HFFc6 (cell line): ENCODE results near the gene TIAM2. TPM values are rescaled to one million over a fixed set of nuclear protein-coding genes. Genes with fewer than 3 reads are reported as not detected.

Experiments used
- DNase-seq: peaks from one replicate; pipeline ENCODE4 v3.0.0-alpha.2; 2018
- H3K27ac Mint-ChIP-seq: 2 replicates; pipeline ENCODE4 v1.8.0; 2020; ENCODE audit warnings: mild to moderate bottlenecking, mixed read lengths
- H3K27me3 Mint-ChIP-seq: 2 replicates; pipeline ENCODE4 v1.8.0; 2021; ENCODE audit warnings: mild to moderate bottlenecking, moderate library complexity, mixed read lengths; ENCODE audit not compliant: insufficient read depth
- H3K36me3 Mint-ChIP-seq: 2 replicates; pipeline ENCODE4 v1.8.0; 2021; ENCODE audit warnings: low read depth, mixed read lengths
- H3K4me1 Mint-ChIP-seq: 2 replicates; pipeline ENCODE4 v1.8.0; 2020; ENCODE audit warnings: low read depth, mixed read lengths
- H3K4me3 Mint-ChIP-seq: 2 replicates; pipeline ENCODE4 v1.8.0; 2020; ENCODE audit warnings: mild to moderate bottlenecking, moderate library complexity, mixed read lengths
- H3K9me3 Mint-ChIP-seq: 2 replicates; pipeline ENCODE4 v1.8.0; 2020; ENCODE audit warnings: mild to moderate bottlenecking, mixed read lengths
- CTCF ChIP-seq: fragments of 200-600 bp; sonication (generic); IDR thresholded peaks from 2 replicates; pipeline ENCODE4 v1.5.0; 2021; ENCODE audit warnings: antibody characterized with exemption, mild to moderate bottlenecking
- total RNA-seq, 6 experiments: library from RNA; stranded (reverse); fragmentation: NEBNext Ultra II Directional; extraction: Animal tissue kit (Norgen Biotek cat#: 25700); gene quantifications; 2 replicates in 1 of 6; 3 replicates in 5 of 6; pipeline ENCODE4 v1.2.3, GENCODE V29; 2021

Gene TIAM2
- total RNA-seq, 6 experiments from 2014 or later: 7.2 to 11.2 (median 9.4) TPM

DNA sequence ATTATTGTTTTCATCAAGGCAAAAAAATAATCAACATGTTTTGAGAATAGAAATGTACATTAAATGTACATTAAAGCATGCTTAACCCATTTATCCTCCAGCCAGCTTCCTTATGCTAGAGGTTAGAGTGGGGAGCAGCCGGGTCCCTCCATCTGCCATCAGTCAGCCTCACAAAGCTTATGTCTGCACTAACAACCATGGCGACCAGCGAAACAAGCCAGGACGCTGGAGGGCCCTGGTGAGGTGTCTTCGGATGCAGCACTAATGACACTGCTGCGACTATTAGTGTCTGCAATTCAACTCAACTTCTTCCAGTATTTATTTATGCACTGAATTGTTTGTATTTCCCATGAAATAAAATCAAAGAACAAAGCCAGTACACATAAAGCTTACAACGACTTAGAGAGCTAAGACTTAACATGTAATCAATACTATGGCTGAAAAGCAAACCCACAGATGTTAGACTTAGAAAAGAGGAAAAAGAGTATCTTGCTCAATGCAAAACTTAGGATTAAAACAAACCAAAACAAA, 275.5 kb downstream of the TIAM2 start:
- H3K27me3 Mint-ChIP-seq: no peaks in the 10 kb centered on the region; the same call in 1 of the 2 replicates
- no peaks in the 10 kb centered on the region for H3K9me3 Mint-ChIP-seq
- no peak for TF ChIP-seq CTCF
- 0 out of 2 replicates have a peak overlapping the region, but pooled peaks have one; percentile 3 for H3K27ac Mint-ChIP-seq
- no peak for DNase-seq
- H3K4me3 Mint-ChIP-seq: no peak overlapping the region
- H3K36me3 Mint-ChIP-seq: peaks cover 19% of the 10 kb centered on the region
- peaks cover 43% of the 10 kb centered on the region for H3K4me1 Mint-ChIP-seq

DNA sequence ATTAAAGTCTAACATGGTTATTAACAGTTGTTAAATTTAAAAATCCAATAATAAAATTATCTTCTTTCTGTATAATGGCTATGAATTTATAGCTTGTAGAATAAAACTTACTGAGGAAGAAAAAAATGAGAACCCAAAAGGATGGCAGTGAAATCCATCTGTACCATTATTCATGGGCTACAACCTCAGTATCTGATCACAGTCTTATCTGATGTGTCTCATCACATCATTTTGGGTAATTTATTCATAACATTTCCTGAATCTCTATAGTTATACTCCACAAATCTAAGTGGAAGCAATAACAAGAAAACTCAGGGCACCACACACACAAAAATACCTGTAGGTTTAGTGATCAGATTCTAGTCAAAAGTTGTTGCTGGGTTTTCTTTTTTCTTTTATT, 276.0 kb downstream of the TIAM2 start:
- H3K4me1 Mint-ChIP-seq: peaks cover 43% of the 10 kb centered on the region
- H3K27me3 Mint-ChIP-seq: no peaks in the 10 kb centered on the region; the same call in 1 of the 2 replicates
- no peak overlapping the region for H3K4me3 Mint-ChIP-seq
- peaks cover 18% of the 10 kb centered on the region for H3K36me3 Mint-ChIP-seq
- no peak overlapping the region for H3K27ac Mint-ChIP-seq
- no peak for DNase-seq
- no peaks in the 10 kb centered on the region for H3K9me3 Mint-ChIP-seq
- TF ChIP-seq CTCF: no peak

DNA sequence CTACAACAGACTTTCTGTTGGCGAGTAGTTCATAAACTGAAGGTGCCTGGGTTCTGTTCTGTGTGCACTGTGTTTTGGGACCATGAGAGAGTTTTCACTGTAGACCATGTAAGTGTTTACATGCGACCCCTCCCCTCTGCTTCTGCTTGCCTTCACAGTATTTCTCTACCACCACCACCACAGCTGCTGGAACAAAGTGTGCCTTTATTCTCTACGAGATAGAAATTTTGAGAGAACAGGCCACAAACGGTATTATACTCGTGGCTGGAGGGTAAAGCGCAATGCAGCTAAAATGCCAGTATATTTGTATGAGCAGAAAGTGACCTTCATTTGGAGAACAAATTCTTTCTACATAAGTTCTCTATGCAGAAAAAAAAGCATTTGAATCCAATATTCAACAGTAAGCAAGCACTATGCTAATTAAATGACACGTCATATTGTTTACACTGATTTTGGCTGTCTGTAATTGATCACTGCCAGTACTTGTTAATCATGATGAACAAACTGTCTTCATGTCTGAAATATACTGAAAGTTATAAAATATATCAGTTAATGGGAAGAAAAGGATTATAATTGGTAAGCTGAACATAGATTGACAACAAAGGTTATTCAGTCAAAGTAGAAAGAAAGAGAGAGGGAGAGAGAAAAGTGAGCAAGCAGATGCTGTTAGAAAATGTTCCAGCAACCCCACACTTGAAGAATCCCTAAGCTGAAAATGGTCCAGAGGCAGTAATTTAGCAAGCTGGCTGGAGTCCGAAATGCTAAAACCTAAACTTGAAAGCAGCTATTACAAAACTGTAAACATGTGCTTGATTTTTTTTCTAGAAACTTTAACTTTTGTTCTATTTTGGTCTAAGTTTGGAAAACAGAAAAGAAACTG, 277.5 kb downstream of the TIAM2 start:
- Mint-ChIP-seq H3K36me3 (peaks cover 16% of the 10 kb centered on the region; the same call in 1 of the 2 replicates), H3K4me3 (peak overlapping the region; percentile 77), H3K9me3 (no peaks in the 10 kb centered on the region), H3K27ac (peak overlapping the region; percentile 85), H3K4me1 (peaks cover 58% of the 10 kb centered on the region), H3K27me3 (no peaks in the 10 kb centered on the region; the same call in 1 of the 2 replicates)
- no peak for TF ChIP-seq CTCF
- DNase-seq: no peak

DNA sequence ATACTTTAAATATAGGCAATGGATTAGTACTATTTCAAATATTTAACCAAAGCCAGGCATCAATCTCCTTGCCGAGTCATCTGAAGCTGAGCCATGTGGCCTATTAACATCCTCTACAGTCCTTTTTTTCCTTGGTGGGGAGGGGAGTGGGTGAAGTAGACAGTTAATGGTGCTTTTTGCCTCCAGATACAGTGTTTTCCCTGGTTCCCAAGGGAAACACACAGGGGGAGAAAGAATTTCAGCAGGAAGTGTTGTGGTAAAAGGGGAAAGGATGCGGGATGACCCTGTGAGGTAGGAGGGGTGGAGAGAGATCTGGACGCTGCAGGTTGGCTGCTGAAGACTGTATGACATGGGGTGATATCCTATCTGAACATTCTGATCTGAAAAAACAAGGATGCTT, 278.3 kb downstream of the TIAM2 start:
- peaks cover 11% of the 10 kb centered on the region; the same call in 1 of the 2 replicates for H3K36me3 Mint-ChIP-seq
- H3K27ac Mint-ChIP-seq: peak overlapping the region; percentile 85
- H3K27me3 Mint-ChIP-seq: no peaks in the 10 kb centered on the region; the same call in 1 of the 2 replicates
- no peak for TF ChIP-seq CTCF
- peak overlapping the region; percentile 51 for H3K4me3 Mint-ChIP-seq
- H3K4me1 Mint-ChIP-seq: peaks cover 58% of the 10 kb centered on the region
- no peaks in the 10 kb centered on the region for H3K9me3 Mint-ChIP-seq
- peak; percentile 92 for DNase-seq

DNA sequence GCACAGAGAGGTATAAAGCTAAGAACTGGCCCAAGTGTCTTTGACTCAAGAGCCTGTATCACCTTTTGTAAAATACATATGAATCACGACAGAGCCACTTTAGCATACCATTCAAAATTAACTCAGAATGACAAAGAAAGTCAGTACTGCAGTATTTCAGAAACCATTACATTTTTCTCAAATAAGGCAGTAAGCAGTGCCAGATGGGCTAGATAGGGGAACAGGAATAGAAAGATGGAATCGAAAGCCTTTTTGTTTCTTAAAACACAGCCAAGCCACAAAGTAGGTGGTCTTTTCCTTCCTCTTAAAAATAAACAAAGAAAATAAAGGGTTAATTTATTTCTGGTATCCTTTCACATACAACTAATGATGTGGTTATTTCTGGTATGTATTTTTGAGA, 279.0 kb downstream of the TIAM2 start:
- Mint-ChIP-seq H3K4me3 (no peak overlapping the region), H3K9me3 (no peaks in the 10 kb centered on the region), H3K27ac (peak overlapping the region; percentile 85), H3K4me1 (peaks cover 65% of the 10 kb centered on the region), H3K36me3 (peaks cover 15% of the 10 kb centered on the region), H3K27me3 (no peaks in the 10 kb centered on the region; the same call in 1 of the 2 replicates)
- peak; percentile 41 for DNase-seq
- no peak for TF ChIP-seq CTCF
